TTC549 (cell line): ENCODE data around the gene KPNA4.
"Not testable (repeated sequence)": the region's sequence is repeated elsewhere in the genome, so short reads cannot be mapped to it uniquely, and the experiment has no call there.

ENCODE experiments used
- FAIRE-seq: peaks from 2 replicates; lab custom pipeline; 2012; peaks lifted over from hg19 to GRCh38; lab: Jason Lieb, UNC

The KPNA4 gene

DNA sequence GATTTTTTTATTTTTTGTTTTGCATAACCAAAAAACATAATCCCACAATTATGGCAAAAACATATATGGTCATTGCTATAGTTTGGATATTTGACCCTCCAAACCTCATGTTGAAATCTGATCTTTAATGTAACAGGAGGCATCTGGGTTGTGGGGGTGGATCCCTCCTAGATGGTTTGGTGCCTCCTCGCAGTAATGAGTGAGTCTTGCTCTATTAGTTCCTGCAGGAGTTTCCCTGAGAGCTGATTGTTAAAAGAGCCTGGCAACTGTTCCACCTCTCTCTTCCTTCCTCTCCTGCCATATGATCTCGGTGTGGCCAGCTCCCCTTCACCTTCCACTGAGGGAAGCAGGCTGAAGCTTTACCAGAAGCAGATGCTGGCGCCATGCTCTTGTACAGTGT, 82.6 kb downstream of the KPNA4 start:
- FAIRE-seq: no peak

DNA sequence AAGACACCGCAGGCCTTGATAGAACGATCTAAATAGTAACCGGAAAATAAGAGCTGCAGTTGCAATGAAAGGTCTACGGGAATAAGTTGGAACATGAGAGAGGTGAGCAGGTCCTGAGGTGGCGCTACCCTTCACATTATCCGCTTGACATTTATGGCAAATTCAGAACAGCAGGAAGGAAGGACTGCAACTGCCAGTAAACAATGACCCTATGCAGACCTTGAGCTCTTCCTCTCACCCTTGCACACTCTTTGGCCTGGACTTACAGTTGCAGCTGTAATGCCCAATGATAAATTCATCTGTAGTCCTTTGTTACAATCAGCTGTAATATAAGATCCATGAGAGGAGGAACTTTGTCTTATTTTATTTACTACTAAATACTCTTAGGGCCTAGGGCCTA, 83.5 kb downstream of the KPNA4 start:
- FAIRE-seq: no peak

DNA sequence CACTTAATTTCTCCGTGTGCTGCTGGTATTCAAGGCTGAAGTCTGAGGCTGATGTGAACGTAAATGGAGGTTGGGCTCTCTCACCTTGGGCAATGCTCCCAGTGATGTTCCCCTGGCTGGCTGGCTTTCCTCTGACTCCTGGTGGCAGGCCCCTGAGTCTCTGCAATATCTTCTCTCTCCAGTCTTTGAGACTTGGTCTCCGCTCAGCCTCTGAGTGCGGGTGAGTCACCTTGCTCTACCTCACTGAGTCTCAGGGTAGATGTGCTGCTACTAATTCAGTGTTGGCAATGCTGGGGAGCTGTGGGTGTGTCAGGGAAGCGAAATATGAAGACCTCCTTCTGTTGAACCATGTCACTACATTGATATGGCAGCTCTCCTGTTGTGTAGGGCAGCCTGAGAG, 84.4 kb downstream of the KPNA4 start:
- FAIRE-seq: no peak

DNA sequence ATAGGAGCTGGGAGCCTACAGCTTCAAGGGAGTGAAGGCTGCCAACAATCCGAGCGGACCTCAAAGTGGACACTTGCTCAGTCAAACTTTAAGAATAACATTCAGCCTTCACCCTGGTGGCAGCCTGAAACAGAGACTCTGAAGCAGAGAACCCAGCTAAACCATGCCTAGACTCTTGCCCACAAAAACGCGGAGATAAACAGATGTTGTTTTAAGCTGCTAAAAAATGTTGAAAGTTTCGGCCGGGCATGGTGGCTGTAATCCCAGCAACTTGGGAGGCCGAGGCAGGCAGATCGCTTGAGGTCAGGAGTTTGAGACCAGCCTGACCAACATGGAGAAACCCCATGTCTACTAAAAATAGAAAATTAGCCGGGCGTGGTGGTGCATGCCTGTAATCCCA, 86.0 kb downstream of the KPNA4 start:
- no peak for FAIRE-seq

DNA sequence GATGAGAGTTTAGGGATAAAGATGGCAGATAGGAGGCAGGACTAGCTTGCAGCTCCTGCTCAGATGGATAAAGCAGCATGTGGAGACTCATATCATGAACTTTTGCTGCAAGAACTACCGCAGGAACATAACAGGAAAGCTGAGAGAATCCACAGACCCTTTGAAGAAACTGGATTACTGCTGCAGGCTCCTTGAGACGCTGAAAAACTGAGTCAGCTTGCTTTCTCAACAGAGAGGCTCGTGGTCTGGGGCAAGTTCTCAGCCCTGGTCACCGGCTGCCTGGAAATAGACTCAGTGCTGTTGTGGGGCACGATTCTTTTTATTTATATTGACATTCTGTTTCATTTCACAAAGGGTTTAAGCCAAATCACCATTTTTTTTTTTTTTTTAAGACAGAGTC, 87.0 kb downstream of the KPNA4 start:
- no peak for FAIRE-seq

DNA sequence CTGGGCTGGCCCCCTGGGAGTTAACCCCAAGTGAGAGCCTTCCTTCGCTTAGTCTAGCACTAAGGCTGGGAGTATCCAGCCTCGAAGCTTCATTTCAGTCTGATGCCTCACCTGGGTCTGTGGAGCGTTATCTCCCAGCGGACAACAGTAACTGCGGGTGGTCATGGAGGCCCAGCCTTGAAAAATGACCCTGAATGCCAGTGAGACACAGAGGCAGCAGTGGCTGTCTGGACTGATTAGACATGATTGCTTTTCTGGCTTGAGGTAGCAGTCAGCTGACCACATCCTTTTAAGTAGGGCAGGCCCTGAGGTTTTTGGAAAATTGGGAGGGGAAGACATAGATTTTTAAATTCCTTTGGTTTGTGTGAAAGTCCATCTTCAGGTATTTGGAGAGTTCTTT, 87.6 kb downstream of the KPNA4 start:
- FAIRE-seq: no peak

DNA sequence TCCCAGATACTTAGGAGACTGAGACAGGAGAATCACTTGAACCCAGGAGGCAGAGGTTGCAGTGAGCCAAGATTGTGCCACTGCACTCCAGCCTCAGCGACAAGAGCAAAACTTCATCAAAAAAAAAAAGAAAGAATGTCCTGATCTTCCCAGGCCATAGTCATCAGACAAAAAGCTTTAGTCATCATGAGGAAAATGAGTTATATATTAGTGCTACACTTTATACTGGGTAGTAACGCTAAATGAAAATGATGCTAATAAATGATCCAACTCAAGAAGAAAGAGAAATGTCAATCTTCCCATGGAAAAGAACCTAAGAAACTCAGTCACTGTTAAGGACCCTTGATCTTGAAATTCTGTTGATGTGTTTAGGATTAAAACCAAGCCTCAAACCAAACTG, 89.5 kb downstream of the KPNA4 start:
- no peak for FAIRE-seq

DNA sequence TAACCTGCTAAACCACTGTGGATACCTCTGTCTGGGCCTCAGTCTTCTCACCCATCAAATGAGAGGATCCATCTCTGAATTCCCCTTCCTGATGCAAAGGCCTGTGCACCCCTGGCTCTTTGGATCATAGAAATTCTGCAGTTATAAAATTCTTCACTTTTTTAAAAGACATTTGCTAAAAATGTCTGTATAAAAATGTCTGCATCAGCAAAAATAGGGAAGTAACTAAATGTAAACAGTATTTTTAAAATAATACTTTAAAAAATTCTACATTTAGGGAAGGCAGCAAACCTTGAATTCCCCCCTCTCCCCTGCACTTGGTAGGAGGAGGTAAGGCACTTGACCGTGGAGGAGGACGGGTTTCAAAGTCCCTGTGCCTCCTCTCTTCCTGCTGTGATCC, 90.2 kb downstream of the KPNA4 start:
- FAIRE-seq: no peak

DNA sequence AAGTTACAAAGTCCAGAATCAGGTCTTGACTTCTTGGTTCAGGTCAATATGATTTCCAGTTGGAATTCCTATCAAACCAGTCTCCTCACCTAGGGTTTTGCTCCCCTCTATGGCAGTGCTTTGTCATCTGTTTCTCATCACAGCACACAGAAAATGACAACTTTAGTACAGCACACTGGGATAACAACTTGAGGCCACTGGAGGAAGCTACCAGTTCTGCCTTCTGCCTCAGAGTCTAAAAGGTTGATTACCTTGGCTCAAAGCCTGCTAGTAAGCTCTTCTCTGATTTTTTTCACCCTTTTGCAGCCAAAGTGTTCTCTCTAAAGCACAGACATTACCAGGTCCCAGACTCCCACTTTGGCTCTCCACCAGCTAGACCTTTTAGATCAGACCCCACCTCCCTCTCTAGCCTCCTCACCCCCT, 90.9 kb downstream of the KPNA4 start:
- no peak for FAIRE-seq

DNA sequence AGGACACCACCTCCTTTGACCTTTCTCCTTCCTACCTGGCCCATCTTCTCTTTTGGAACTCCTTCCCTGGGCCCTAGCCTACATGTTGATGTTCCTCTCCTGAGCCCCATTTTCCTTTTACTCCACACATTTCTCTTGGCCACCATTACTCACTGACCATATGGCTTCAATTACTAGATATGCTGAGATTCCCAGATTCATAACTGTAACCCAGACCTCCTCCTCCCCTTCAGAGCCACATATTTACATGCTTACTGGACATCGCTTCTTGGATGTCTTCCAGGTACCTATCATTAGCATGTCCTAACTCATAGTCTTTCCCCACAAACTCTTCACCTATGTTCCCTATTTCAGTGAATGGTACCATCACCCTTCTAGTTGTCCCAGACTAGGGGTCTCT, 91.4 kb downstream of the KPNA4 start:
- no peak for FAIRE-seq

DNA sequence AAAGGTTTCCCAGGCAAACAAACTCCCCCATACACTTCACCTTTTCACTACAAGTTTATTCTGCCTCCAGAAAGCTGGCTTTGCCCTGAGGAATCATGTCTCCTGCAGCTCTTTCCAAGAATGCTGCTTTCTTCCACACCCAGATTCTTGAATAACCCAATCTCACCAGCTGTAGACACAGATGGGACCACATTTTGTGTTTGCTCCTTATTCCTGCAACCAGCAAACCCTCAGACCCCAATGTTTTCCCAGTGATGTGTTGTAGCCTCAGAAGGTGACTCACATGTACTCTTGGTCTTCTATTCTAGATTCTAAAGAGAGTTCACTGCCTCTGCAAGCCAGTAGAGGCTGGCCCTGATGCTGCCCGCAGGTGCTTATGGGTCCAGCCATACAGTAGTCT, 92.2 kb downstream of the KPNA4 start:
- FAIRE-seq: no peak

DNA sequence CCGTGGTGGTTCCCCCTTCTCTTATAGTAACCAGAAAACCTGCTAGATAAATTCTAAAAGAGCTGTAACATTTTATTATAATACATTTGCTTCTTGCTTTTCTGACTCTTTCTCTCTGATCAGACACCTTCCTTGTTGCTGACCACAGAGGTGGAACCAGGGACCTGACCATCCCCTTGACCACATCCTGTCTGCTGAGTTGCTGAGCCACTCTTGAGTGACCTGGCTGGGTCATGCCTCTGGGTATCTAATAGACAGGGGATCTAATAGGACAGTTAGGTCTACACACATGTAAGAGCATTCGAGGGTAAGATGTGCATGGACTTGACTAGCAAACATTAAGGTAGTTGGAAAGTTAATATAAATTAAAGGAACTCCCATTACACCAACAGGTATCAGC, 93.0 kb downstream of the KPNA4 start:
- FAIRE-seq: no peak

DNA sequence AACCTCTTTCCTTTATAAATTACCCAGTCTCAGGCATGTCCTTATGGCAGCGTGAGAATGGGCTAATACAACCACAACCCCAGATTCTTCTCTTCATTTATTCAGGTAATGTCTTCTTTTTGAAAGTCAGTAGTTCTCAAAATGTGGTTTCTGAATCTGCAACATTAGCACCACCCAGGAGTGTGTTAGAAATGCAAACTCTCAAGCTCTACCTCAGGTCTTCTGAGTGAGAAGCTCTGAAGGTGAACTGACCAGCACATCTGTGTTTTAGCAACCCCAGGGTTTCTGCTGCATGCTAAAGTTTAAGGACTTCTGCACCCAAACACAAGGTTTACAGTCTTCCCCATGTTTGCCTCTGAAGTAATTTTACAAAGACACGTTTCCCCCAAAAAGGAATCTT, 93.5 kb downstream of the KPNA4 start:
- FAIRE-seq: no peak

DNA sequence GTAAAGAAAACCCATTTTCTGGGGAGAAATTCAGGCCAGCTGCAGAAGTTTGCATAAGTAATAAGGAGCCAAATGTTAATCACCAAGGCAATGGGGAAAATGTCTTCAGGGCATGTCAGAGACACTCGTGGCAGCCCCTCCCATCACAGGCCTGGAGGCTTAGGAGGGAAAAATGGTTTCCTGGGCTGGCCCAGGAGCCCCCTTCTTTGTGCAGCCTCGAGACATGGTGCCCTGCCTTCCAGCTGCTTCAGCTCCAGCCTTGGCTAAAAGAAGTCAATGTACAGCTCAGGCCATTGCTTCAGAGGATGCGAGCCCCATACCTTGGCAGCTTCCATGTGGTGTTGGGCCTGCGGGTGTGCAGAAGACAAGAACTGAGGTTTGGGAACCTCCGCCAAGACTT, 95.2 kb downstream of the KPNA4 start:
- FAIRE-seq: no peak

DNA sequence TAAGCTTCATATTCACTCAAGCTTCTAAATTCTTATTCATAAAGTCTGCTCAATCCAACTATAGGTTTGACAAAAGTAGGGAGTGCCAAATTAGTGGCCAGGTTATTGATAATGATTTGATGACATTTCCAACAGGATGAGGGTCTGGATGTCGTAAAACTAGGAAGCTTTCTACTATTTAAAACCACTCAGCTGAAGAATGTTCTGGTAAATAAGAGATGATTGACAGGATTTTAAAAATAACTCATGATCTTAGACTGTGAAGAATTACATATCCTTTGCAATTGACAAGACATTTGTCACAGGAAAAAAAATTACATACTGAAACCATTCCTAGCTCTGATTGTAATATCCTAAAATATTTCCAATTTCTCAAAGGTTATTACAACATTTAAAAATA, 100.4 kb downstream of the KPNA4 start:
- peak; percentile 20 for FAIRE-seq

DNA sequence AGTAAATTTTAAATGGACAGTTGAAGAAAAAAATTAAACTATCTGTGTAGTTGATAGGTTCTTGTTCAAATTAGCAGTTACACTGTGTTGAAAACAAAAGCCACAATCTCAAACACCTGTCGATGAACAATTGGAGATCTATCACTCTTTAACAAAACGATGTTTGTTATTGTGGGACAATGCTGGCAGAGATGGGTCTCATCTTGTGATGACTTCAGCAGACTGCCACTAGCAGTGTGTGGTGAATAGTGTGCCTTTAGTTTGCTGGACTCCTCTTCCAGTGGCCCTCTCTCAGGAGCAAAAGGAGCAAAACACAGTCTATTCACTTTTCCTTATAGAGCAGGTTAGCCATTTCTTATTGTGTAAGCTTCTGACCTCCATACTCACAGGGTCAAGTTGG, 101.0 kb downstream of the KPNA4 start:
- FAIRE-seq: no peak

DNA sequence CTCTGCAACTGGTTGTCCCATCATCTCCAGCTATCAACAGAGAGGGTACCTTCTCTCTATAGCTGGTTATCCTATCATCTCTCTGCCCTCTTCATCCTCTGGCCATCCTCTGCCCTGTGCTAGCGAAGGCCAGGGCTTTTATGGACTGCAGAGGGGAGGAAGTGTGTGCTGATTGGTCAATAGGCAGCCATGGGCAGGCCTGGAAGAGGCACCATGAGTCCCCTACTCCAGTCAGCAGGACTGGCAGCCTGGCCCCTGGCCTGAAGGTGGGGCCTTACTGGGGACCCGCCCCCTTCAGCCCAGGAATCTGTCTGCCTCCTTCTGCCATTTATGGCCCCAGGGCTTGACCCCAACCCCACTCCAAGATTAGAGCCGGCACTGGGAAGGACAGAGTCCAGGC, 105.3 kb downstream of the KPNA4 start:
- FAIRE-seq: no peak

DNA sequence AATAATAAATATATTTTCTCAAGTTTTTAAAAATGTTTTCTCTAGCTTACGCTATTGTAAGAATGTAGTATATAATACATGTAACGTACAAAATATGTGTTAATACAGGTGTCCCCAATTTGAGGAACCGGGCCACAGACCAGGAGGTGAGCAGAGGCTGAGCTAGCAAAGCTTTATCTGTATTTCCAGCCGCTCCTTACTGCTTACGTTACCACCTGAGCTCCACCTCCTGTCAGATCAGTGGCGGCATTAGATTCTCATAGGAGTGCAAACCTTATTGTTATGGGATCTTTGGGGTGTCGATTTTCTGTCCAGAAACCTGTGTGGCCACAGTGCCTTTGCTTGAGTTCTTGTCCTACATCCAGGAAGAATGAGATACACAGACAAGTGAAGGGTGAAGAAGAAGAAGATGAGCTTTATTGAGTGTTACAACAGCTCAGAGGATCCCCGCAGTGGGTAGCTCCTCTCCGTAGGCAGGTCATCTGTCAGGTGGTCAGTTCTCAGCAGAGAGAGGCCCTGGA, 105.9 kb downstream of the KPNA4 start:
- no peak for FAIRE-seq

DNA sequence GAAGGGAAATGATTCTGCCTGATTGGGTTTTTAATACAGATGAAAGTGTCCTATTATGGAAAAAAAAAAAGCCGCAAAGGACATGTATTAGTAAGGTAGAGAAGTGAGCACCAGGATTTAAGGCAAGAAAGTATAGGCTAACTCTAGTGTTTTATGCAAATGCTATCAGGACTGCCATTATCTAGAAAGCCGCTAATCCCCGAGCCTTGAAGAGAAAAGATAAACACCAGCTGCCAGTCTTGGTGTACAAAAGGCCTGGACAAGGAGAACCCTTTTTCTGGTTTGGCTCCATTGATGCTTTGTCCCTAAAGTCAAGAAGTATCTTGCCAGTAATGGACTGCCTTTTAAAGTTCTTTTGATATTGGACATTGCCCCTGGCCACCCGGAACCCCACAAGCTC, 107.2 kb downstream of the KPNA4 start:
- FAIRE-seq: no peak

DNA sequence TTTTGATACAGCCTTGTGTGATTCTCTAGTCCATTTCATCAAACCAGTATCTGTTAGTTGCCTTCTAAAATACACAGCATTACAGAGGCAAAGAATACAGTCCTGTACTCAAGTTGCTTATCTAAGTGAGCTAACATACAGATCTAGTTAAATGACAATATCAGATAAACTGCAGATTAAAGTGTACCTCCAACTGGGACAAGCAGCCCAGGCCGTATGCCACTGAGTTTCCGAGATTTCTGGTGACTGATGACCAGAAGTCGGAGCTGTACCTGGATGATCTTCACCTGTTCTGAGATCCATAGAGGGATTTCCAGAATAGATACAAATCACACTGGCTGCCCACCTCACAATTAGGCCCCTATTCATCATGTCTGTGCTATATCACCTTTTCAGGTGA, 109.5 kb downstream of the KPNA4 start:
- FAIRE-seq: no peak

DNA sequence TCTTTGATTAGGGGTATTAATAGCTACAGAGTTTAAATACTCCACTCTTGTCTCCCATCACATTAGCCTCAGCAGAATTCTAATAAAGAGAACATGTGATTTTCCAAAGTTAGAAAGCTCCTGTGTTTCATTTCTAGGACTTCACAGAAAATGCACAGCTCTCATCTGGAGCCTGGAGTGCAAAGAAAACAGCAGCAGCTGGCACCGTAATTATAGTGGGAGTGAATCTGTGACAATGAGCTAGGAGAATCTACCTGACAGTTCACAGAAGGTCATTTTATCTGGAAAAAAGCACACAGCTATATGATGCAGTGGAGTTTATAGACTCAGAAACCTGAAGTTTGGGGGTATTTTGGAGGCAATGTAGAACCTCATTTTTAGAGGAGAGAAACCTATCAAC, 110.4 kb downstream of the KPNA4 start:
- no peak for FAIRE-seq

DNA sequence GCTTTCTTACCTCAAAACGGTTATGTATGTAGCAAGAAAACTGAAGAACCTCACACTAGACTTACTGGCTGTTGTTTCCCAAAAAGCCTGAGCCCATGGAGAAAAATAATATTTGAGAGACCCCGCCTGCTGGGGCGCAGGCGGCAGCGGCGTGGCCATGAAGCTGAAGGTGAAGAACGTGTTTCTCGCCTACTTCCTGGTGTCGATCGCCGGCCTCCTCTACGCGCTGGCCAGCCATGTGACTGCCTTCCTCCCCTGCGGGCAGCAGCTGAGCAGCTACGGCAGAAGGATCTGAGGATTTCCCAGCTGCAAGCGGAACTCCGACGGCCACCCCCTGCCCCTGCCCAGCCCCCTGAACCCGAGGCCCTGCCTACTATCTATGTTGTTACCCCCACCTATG, 113.1 kb downstream of the KPNA4 start:
- not testable (repeated sequence) for FAIRE-seq

DNA sequence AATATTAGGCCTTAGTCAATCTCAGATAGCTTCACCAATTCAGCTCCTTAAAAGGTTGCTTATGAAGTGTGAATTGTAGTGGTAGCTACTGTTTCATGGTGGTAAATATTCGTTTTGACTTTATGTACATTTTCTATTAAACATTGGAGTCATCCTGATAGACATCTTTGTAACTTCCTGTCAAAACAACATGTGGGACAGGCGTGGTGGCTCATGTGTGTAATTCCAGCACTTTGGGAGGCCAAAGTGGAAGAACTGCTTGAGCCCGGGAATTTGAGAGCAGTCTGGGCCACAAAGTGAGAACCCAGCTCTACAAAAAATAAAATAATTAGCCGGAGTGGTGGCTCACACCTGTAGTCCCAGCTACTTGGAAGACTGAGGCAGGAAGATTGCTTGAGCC, 113.8 kb downstream of the KPNA4 start:
- FAIRE-seq: no peak

DNA sequence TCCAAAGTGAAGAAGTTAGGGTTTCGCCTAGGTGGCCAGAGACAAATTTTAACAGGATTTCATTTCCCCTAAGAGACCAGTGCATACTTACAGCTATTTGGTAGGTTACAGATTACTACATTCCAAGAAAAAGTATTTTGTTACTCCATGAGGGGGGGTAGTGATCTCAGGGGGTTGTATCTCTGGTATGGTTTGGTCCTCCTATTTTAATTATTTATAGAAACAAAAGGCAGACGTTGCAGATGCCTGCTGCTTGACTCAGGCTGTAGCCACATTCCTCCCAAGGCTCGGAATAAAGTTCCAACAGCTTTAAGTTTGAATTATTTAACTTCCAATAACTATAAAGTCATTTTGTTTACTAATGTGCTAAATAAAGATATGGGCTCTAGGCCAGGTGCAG, 114.5 kb downstream of the KPNA4 start:
- FAIRE-seq: no peak
